GM21825 (cell line): ENCODE results near the gene KLF7.

Source experiments
- ATAC-seq: cut with Tn5 transposase; IDR thresholded peaks from one replicate; pipeline ENCODE4 v1.9.1; 2021; ENCODE audit warnings: mild to moderate bottlenecking, moderate library complexity; ENCODE audit not compliant: unreplicated experiment

Gene KLF7

DNA sequence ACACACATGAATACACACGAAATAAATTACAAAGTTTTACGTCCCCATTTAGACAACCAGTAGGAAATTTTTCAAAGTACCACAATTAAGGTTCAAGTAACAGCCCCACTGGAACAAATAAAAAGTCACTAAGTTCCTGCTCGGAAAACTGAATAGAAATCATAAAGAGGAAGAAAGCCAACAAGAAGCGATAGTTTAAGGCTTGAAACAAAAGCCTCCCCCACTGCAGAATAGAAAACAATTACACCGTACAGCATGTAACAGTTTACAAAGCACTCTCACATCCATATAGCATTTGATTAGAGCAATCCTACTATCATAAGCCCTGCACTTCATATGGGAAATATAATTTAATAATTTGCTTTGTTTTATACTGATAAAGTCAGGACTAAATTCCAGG lies 15.5 kb downstream of the KLF7 start:
- ATAC-seq, result peak; percentile 17

DNA sequence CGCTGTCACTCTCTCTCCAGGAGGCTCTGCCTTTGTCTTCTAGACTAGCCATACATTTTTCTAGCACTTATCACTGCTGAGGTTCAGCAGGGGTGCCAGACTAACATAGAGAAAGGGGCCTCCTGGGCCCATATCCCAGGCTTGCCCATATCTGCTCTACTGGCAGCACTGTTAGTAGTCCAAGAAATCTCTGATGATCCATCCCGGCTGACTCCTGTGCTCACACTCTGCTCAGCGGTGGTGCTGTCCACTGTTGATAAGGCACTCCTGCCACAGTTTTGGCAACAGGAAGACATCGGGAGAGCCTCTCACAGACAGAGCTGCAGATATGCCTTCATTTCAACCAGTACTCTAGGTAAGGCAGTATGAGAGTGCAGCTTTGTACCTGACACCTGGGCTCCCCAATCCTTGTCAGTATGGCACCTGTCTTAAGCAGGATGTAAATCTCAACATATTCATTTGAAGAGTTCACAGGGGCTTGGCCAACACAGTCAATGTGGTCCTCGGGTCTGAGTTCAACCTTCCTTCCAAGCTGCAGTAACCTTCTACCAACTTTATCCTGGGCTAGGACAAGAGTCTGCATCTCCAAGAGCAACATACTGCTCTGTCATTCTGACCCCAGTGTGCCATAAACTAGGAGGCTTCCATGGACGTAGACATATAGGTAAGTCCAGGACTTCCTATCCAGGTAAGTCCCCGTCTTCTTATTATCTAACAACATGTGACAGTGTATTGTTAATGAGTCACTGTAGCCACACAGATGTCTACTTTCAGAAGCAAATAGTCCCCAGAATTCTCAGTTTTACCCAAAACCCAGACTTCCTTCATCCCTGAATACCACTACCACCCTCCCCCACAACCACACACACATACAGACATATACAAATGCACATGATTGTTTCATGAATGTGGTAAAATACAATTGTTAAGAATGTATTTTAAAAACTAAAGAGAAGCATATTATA lies 16.2 kb downstream of the KLF7 start:
- ATAC-seq, result peak; percentile 92

GRCh38 chr2:207148020-207148419 lies 17.7 kb downstream of the KLF7 start:
- ATAC-seq, result no peak

GRCh38 chr2:207144173-207144785 lies 21.5 kb downstream of the KLF7 start:
- ATAC-seq, result no peak

DNA sequence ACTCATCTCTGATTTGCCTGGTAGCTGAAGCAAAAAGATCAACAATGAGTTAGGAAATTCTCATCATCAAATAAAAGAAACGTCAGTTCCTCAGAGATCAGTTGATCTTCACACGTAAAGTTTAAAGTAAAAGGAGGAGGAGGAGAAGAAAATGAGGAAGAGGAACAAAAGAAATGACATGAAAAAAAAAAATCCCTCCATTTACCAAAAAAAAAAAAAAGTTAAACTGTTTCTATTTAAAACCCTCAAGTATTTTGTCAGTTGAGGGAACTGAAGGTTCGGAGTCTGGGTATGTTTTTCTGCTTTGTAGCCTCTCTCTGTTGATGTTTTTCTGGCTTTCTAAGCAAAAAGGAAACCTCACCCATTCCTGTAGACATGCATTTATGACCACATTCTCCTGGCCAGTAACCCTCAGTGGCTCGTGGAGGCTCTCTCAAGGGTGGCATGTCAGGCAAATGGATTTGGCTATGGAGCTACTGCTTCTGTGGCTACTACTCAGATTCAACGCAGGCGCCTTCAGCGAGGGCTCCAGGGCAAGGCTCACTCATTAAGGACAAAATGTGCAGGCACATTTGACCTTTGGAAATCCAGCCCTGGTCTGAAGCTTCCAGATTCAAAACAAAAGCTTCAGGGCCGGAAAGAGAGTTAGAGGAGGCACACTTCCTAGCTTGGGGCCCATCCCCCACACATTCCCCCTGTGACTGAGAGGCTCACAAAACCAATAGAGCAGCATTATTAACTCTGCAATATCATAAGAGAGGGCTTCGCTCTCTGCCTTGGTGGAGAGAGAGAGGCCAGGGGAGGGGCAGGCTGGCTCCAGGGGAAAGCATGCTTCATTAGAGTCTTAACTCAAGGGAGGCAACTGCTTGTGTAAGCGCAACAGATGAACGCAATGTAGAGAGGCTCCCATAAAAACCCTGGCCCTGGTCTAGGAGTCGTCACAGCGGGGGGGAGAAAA lies 22.3 kb downstream of the KLF7 start:
- ATAC-seq, result peak; percentile 55

- peak; percentile 44 for ATAC-seq
These were observed 23.3 kb downstream of the KLF7 start for GRCh38 chr2:207142461-207142860.

GRCh38 chr2:207141386-207141785 lies 24.4 kb downstream of the KLF7 start:
- ATAC-seq, result no peak

DNA sequence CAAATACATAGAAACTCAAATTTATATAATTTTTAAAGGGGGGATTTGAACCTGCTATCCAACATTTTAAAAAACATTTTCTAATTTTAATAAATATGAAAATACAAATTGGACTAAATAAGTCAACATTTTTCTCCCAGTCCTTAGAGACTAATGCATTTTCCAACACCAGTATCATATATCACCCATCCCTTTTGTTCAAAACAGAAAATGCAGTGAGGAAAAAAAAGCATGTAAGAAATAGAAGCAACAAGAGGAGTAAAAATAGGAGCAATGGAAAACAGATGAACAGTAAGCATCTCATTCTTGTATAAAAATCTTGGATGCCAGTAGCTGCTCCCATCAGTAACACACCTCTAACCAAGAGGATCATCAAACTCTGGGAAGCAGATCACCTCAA lies 25.5 kb downstream of the KLF7 start:
- no peak for ATAC-seq

- no peak for ATAC-seq
These were observed 26.2 kb downstream of the KLF7 start for GRCh38 chr2:207139552-207139951.

DNA sequence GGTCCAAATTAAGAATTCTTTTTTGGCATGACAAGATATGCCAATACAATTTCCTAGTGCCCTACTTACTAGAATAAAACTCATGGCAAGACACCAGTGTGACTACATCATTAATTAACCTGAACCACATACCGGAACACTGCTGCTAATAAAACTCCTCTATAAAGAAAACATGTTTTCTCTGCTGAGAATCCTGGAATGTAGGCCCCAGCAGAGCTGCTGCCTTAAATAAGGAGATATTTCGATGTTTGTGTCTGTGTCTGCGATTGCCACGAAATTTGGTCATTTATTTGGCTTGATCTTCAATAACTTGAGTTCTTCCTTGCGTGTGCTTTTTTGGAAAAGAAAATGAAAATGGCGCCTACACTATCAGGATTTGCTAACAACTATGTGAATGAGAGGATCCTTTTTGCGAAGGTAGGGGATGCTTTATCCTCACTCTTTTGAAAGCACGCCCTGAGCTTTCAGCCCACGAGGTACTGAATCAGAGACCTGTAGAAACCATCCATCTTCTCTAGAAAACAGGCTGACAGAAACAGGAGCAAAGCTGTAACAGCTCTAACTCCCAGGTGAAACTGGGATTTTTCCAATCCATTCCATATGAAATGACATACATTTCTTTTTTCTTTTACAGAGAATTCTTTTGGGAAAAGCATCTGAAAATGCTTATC lies 27.0 kb downstream of the KLF7 start:
- ATAC-seq, result no peak

DNA sequence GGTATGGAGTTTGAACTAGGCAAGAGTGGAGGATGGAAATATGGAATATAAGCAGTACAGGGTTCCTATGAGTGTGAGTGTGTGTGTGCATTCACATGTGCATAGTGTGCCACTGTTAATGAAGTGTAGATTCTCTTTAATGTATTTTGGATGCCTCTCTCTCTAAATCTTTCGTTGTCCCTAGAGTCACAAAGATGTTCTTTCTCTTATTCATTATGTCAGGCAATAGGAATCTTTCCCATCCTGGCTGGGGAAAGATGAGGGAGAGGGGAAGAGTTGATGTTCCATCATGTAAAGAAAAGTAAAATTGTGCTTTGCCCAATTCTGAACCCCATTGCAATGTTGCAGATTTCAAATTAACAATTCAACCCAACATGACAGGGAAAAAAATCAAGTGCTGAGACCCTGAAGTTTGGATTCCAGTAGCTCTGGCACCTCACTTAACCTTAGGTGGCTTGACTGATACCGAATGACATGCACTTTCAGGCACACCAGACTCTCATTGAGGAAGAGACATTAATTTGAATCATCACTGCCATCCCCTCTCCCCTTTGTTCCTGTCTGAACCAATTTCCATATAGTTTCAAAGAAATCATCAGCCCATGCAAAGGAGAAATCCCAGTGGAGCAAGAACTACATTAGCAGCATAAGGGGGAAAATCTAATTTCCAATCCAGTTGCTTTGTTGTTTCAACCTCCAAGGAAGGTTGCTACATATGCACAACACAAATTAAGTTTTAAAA lies 28.0 kb downstream of the KLF7 start:
- ATAC-seq, result no peak

DNA sequence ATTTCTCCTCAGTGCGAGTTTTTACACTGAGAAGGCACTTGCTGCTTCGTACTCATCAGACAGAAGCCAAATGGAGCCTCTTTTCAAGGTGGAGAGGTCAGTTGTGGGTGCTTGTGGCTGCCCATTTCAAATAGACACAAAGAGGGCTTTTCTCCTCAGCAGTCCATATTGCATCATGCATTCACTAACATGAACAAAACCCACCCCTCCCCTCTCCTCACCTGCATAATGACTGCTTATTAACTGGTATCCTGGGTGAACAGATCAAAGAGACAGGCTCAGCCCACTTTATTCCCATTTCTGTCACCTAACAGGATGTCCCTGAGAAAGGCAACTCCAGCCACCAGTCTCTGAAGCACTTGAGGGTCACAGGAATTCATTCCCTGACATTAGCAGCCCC lies 28.9 kb downstream of the KLF7 start:
- ATAC-seq, result no peak

GRCh38 chr2:207135801-207136457 lies 29.8 kb downstream of the KLF7 start:
- no peak for ATAC-seq

DNA sequence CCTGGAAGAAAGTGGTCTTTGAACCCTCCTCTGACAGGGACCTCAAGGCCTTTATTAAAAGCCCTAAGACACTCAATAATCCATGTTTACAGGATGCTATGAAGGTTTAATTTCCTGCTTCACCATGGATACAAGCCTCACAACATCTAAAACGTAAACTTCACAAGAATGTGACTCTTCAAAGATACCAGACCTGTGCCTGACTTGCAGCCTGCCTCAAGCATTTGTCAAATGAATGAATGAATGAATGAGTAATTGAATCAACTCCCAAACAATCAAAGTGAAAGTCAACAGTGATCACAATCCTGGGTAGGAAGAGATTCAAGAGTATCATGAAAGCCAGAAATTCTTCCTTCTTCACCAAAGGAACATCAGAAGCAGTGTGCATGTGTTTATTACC lies 30.4 kb downstream of the KLF7 start:
- ATAC-seq, result no peak

DNA sequence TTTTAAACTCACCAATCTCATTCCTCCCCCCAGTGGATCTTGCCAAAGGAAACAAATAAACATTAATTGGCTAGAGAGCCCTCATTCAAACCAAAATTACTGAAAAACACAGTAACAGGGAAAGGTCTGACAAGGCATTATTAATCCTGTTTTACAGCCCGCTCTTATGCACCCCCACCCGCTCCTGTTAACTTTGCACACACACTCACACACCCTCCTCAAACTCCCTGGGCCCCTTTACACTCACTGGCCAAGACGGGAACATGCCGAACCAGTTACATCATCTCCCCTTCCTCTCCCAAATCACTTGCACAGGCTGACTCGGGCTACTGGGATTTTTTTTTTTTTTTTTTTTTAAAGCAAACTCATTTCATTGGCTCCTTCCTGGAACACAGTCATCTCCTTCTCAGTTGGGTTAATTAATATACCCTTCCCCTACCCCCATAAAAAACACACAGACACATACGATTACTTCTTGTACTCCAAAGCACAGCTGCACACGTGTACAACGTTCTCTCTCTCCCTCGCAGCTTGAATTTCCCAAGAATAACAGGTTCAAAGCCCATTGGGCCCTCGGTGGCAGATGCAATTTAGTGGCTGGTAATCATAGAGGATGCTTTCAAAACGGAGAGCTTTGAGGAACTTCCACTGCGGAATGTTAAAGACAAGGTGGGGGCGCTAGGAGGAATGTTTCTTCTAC lies 31.8 kb downstream of the KLF7 start:
- ATAC-seq, result no peak

DNA sequence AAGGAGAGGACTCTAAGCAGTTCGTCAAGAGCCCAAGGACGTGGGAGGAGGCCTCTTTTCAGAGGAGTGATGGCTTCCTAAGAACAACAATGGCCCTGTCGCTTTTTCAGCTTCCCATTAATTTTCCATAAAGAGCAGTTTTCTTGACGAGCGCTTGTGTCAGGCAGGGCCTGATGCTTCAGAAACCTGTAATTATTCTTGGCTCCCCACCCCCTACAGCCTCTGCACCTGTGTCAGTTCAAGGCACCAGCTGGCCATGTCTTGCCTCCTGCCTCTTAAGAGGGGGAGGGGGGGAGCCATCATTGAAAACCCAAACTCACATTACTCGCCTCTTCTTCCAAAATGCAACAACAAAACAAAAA lies 32.3 kb downstream of the KLF7 start:
- no peak for ATAC-seq

DNA sequence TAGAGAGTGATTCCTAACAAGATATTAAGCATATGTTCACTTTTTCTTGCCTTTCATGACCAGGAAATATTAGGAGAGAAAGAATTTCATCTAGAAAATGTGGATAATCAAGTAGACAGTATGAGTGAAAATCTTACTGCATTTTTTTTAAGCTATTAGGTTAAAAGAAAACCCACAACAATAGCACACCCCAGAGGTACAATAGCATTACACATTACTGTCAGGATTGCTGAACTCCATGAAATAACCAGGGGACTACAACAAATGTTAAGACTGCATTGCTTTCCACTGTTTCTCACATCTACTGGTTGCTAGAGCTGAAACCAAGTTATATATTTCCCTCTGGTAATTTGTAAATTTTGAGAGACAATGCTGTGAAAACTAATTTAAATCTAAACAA lies 33.7 kb downstream of the KLF7 start:
- no peak for ATAC-seq

GRCh38 chr2:207131594-207131993 lies 34.2 kb downstream of the KLF7 start:
- ATAC-seq, result no peak

- ATAC-seq, result no peak
These were observed 34.7 kb downstream of the KLF7 start for GRCh38 chr2:207130958-207131521.
